DND-41 (cell line): ENCODE data around the gene YPEL3.
"Not testable (repeated sequence)": the region's sequence is repeated elsewhere in the genome, so short reads cannot be mapped to it uniquely, and the experiment has no call there.

ENCODE experiments used
- ATAC-seq: fragments of 200-7000 bp; cut with Tn5 transposase; 3 replicates; pipeline ENCODE4 v1.9.1; 2021; ENCODE audit warnings: low read depth; ENCODE audit not compliant: insufficient read depth
- DNase-seq: peaks from one replicate; pipeline ENCODE4 v3.0.0-alpha.2; 2020
- H2AFZ ChIP-seq: 2 replicates; pipeline ENCODE4 v1.6.0; 2012; ENCODE audit warnings: low read depth, low read length
- H3K27ac ChIP-seq: 2 replicates; pipeline ENCODE4 v1.5.1; 2012; ENCODE audit warnings: low read length, inconsistent platforms
- H3K27me3 ChIP-seq: fragments of 200-600 bp; sonication (generic); 2 replicates; pipeline ENCODE4 v1.6.0; 2012; ENCODE audit warnings: low read length, mild to moderate bottlenecking, inconsistent platforms; ENCODE audit not compliant: insufficient read depth, poor library complexity
- H3K36me3 ChIP-seq: 2 replicates; pipeline ENCODE4 v1.5.1; 2012; ENCODE audit warnings: low read length, inconsistent platforms; ENCODE audit not compliant: insufficient read depth
- H3K4me1 ChIP-seq: 2 replicates; pipeline ENCODE4 v1.5.1; 2012; ENCODE audit warnings: mild to moderate bottlenecking, low read length; ENCODE audit not compliant: insufficient read depth
- H3K4me2 ChIP-seq: 2 replicates; pipeline ENCODE4 v1.6.0; 2012; ENCODE audit warnings: mild to moderate bottlenecking, moderate library complexity, low read length, inconsistent platforms; ENCODE audit not compliant: insufficient read depth
- H3K4me3 ChIP-seq, 2 experiments: fragments of 200-600 bp in 1 of 2; shearing (Covaris generic) in 1 of 2; 2 replicates each; pipeline ENCODE4 v1.5.1; 2012 to 2016; ENCODE audit warnings: inconsistent platforms in 2 of 2, low read length in 2 of 2, mild to moderate bottlenecking in 2 of 2, low read depth in 1 of 2, moderate library complexity in 1 of 2
- H3K79me2 ChIP-seq: 2 replicates; pipeline ENCODE4 v1.6.0; 2012; ENCODE audit warnings: low read length, inconsistent platforms; ENCODE audit not compliant: insufficient read depth
- H3K9ac ChIP-seq: 2 replicates; pipeline ENCODE4 v1.6.0; 2012; ENCODE audit warnings: low read depth, mild to moderate bottlenecking, inconsistent platforms, low read length, moderate library complexity
- H3K9me3 ChIP-seq: 2 replicates; pipeline ENCODE4 v1.5.1; 2012; ENCODE audit warnings: low read length, moderate library complexity, mild to moderate bottlenecking, inconsistent platforms; ENCODE audit not compliant: insufficient read depth, severe bottlenecking
- H4K20me1 ChIP-seq: 2 replicates; pipeline ENCODE4 v1.6.0; 2012; ENCODE audit warnings: low read length; ENCODE audit not compliant: insufficient read depth
- CTCF ChIP-seq: IDR thresholded peaks from 2 replicates; pipeline ENCODE4 v1.5.1; 2012; ENCODE audit warnings: borderline replicate concordance, low read length, moderate library complexity, mild to moderate bottlenecking; ENCODE audit not compliant: poor library complexity, severe bottlenecking; ENCODE audit errors: extremely low read depth
- EZH2 ChIP-seq: IDR thresholded peaks from 3 replicates; pipeline ENCODE4 v1.6.1; 2012; ENCODE audit warnings: borderline replicate concordance, low read depth, mild to moderate bottlenecking, moderate library complexity, low read length, inconsistent platforms; ENCODE audit not compliant: severe bottlenecking

The YPEL3 gene

GRCh38 chr16:30117768-30118167, 21.8 kb upstream of the YPEL3 start:
- H3K36me3 ChIP-seq, result peaks cover 57% of the 10 kb centered on the region
- H3K4me1 ChIP-seq, result peaks cover 11% of the 10 kb centered on the region
- no peak overlapping the region for H3K9ac ChIP-seq
- H3K4me3 ChIP-seq, result no peak overlapping the region
- DNase-seq, result no peak
- no peaks in the 10 kb centered on the region for H3K9me3 ChIP-seq
- no peak for ATAC-seq
- no peak overlapping the region for H2AFZ ChIP-seq
- no peak overlapping the region for H3K27ac ChIP-seq
- H3K27me3 ChIP-seq, result no peaks in the 10 kb centered on the region
- TF ChIP-seq CTCF, result no peak
- no peak for TF ChIP-seq EZH2
- H3K79me2 ChIP-seq, result peaks cover 13% of the 10 kb centered on the region
- no peak overlapping the region for H3K4me2 ChIP-seq
- H4K20me1 ChIP-seq, result no peaks in the 10 kb centered on the region

GRCh38 chr16:30116291-30117207, 20.5 kb upstream of the YPEL3 start:
- no peak overlapping the region for H3K4me3 ChIP-seq
- H3K27me3 ChIP-seq, result no peaks in the 10 kb centered on the region
- DNase-seq (no peak), ATAC-seq (no peak)
- H3K27ac ChIP-seq, result no peak overlapping the region
- H3K9ac ChIP-seq, result no peak overlapping the region
- peaks cover 65% of the 10 kb centered on the region for H3K36me3 ChIP-seq
- no peaks in the 10 kb centered on the region for H3K4me1 ChIP-seq
- H3K9me3 ChIP-seq, result no peaks in the 10 kb centered on the region
- TF ChIP-seq CTCF (no peak), EZH2 (no peak)
- H2AFZ ChIP-seq, result no peak overlapping the region
- peaks cover 3% of the 10 kb centered on the region; the same call in 1 of the 2 replicates for H3K79me2 ChIP-seq
- no peaks in the 10 kb centered on the region for H4K20me1 ChIP-seq
- H3K4me2 ChIP-seq, result no peak overlapping the region

GRCh38 chr16:30115238-30115637, 19.2 kb upstream of the YPEL3 start:
- no peaks in the 10 kb centered on the region for H3K4me1 ChIP-seq
- TF ChIP-seq EZH2 (no peak), CTCF (no peak)
- H3K4me3 ChIP-seq, result no peak overlapping the region
- no peak overlapping the region for H2AFZ ChIP-seq
- H4K20me1 ChIP-seq, result no peaks in the 10 kb centered on the region
- peaks cover 64% of the 10 kb centered on the region for H3K36me3 ChIP-seq
- no peaks in the 10 kb centered on the region for H3K79me2 ChIP-seq
- H3K27me3 ChIP-seq, result no peaks in the 10 kb centered on the region
- no peak overlapping the region for H3K9ac ChIP-seq
- ATAC-seq (no peak), DNase-seq (no peak)
- H3K4me2 ChIP-seq, result no peak overlapping the region
- H3K9me3 ChIP-seq, result no peaks in the 10 kb centered on the region
- no peak overlapping the region for H3K27ac ChIP-seq

- H3K36me3 ChIP-seq, result peaks cover 64% of the 10 kb centered on the region
- not testable (repeated sequence) for DNase-seq, H3K79me2 ChIP-seq, H3K9ac ChIP-seq, H3K27ac ChIP-seq, ATAC-seq, H2AFZ ChIP-seq, H3K4me3 ChIP-seq, H3K4me1 ChIP-seq, H3K4me2 ChIP-seq, H3K27me3 ChIP-seq, H3K9me3 ChIP-seq, H4K20me1 ChIP-seq
These were observed 18.8 kb upstream of the YPEL3 start for GRCh38 chr16:30114833-30115232.
